Osteoblast (primary cell): ENCODE measurements around the gene RAVER2. TPM values are rescaled to one million over a fixed set of nuclear protein-coding genes. Genes with fewer than 3 reads are reported as not detected.

Experiments
- DNase-seq: peaks from one replicate; pipeline ENCODE4 v3.0.0; 2011; ENCODE audit warnings: low spot score, mixed read lengths; ENCODE audit not compliant: insufficient read length; ENCODE audit errors: missing footprints
- H2AFZ ChIP-seq: 2 replicates; pipeline ENCODE4 v1.6.0; 2011; ENCODE audit warnings: mild to moderate bottlenecking, low read length
- H3K27ac ChIP-seq: 2 replicates; pipeline ENCODE4 v1.5.1; 2011; ENCODE audit warnings: mild to moderate bottlenecking, low read depth, low read length, moderate library complexity
- H3K27me3 ChIP-seq: 2 replicates; pipeline ENCODE4 v1.6.0; 2012; ENCODE audit warnings: mild to moderate bottlenecking, control low read depth, inconsistent platforms, low read length, moderate library complexity; ENCODE audit not compliant: insufficient read depth
- H3K36me3 ChIP-seq: 2 replicates; pipeline ENCODE4 v1.5.1; 2011; ENCODE audit warnings: mild to moderate bottlenecking, low read length, control low read depth, moderate library complexity; ENCODE audit not compliant: insufficient read depth
- H3K4me1 ChIP-seq: 2 replicates; pipeline ENCODE4 v1.5.1; 2011; ENCODE audit warnings: mild to moderate bottlenecking, low read length, control low read depth, moderate library complexity; ENCODE audit not compliant: insufficient read depth
- H3K4me2 ChIP-seq: 2 replicates; pipeline ENCODE4 v1.6.0; 2011; ENCODE audit warnings: mild to moderate bottlenecking, low read length; ENCODE audit not compliant: insufficient read depth
- H3K4me3 ChIP-seq: fragments of 200-600 bp; sonication (generic); 3 replicates; pipeline ENCODE4 v1.5.1; 2012; ENCODE audit warnings: mild to moderate bottlenecking, low read length, inconsistent platforms; ENCODE audit not compliant: insufficient read depth
- H3K79me2 ChIP-seq: 2 replicates; pipeline ENCODE4 v1.6.0; 2012; ENCODE audit warnings: mild to moderate bottlenecking, low read length, control low read depth, inconsistent platforms; ENCODE audit not compliant: insufficient read depth
- H3K9me3 ChIP-seq: 2 replicates; pipeline ENCODE4 v1.5.1; 2011; ENCODE audit warnings: low read depth, low read length, control low read depth
- H4K20me1 ChIP-seq: 2 replicates; pipeline ENCODE4 v1.6.0; 2012; ENCODE audit warnings: mild to moderate bottlenecking, low read length, control low read depth; ENCODE audit not compliant: insufficient read depth
- CTCF ChIP-seq: IDR thresholded peaks from 2 replicates; pipeline ENCODE4 v1.5.1; 2011; ENCODE audit warnings: mild to moderate bottlenecking, low read depth, low read length, moderate library complexity; ENCODE audit errors: extremely low read depth
- total RNA-seq: library from RNA; depleted of rRNA; stranded (reverse); fragments of >200 nt; gene quantifications from 2 replicates; pipeline ENCODE4 v1.2.3, GENCODE V29; 2012

RAVER2 gene
- total RNA-seq, 1 donor, result 17.4 TPM

- Histone ChIP-seq H3K4me1 (no peaks in the 10 kb centered on the region), H3K36me3 (no peaks in the 10 kb centered on the region), H2AFZ (no peak overlapping the region), H3K27me3 (no peaks in the 10 kb centered on the region), H3K27ac (no peak overlapping the region), H3K4me2 (no peak overlapping the region), H4K20me1 (no peaks in the 10 kb centered on the region), H3K79me2 (no peaks in the 10 kb centered on the region), H3K4me3 (no peak overlapping the region), H3K9me3 (no peaks in the 10 kb centered on the region)
- no peak for TF ChIP-seq CTCF
- no peak for DNase-seq
Measured at GRCh38 chr1:64711266-64711665, 33.6 kb upstream of the RAVER2 start.

- Histone ChIP-seq H3K79me2 (no peaks in the 10 kb centered on the region), H3K27me3 (no peaks in the 10 kb centered on the region), H4K20me1 (no peaks in the 10 kb centered on the region), H3K9me3 (no peaks in the 10 kb centered on the region), H3K36me3 (no peaks in the 10 kb centered on the region), H3K27ac (no peak overlapping the region), H3K4me2 (no peak overlapping the region), H3K4me1 (no peaks in the 10 kb centered on the region), H2AFZ (no peak overlapping the region), H3K4me3 (no peak overlapping the region)
- DNase-seq, result no peak
- TF ChIP-seq CTCF, result no peak
Measured at GRCh38 chr1:64712049-64712448, 32.8 kb upstream of the RAVER2 start.

DNA sequence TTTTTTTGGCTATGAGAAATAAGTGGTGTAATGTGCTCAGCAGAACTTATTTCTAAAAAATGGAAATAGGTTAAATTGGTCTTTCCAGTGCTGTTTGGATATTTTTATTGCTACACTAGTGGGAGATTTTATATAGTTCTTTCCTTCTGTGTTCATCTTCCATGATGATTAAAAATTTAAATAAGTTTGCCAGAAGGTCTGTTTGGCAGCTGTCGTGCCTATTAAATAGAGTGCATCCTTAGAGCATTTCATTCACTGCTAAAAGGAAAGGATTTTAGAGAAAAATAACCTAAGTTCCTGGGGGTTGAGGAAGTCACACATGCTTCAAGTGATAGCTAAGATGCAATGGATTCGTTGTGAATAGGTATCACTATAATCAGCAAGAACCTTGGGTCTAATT is 29.7 kb upstream of the RAVER2 start:
- Histone ChIP-seq H3K4me1 (no peaks in the 10 kb centered on the region), H4K20me1 (no peaks in the 10 kb centered on the region), H3K4me3 (no peak overlapping the region), H3K27me3 (no peaks in the 10 kb centered on the region), H3K27ac (no peak overlapping the region), H3K9me3 (no peaks in the 10 kb centered on the region), H3K79me2 (no peaks in the 10 kb centered on the region), H2AFZ (no peak overlapping the region), H3K36me3 (no peaks in the 10 kb centered on the region), H3K4me2 (no peak overlapping the region)
- no peak for TF ChIP-seq CTCF
- no peak for DNase-seq

DNA sequence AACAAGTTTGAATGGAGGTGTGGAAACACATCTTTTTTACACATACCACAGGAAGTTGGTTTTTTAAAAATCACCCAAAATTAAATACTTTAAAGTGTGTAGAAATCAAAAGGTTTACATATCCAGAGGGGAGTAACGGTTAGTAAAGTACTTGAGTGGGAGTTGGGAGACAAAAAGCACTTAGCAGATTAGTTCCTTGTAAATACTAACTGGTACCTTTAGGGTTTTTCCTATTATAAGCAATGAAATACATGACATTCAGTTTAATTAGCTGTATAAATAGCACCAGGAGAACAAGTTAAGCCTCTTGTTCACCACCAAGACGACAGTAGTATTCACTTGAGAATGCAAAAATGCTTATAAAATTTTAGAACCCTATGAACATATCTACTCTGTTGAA is 23.7 kb upstream of the RAVER2 start:
- Histone ChIP-seq H3K36me3 (no peaks in the 10 kb centered on the region), H3K4me1 (no peaks in the 10 kb centered on the region), H3K9me3 (no peaks in the 10 kb centered on the region), H4K20me1 (no peaks in the 10 kb centered on the region), H3K4me2 (no peak overlapping the region), H3K27me3 (peaks cover 4% of the 10 kb centered on the region), H3K79me2 (no peaks in the 10 kb centered on the region), H3K27ac (no peak overlapping the region), H2AFZ (no peak overlapping the region), H3K4me3 (no peak overlapping the region)
- DNase-seq, result no peak
- no peak for TF ChIP-seq CTCF
